GM12873 (cell line): ENCODE results near the gene PDCL3.

ENCODE experiments used
- CTCF ChIP-seq: IDR thresholded peaks from 2 replicates; pipeline ENCODE4 v1.5.1; 2012; ENCODE audit warnings: low read depth, mild to moderate bottlenecking, moderate library complexity, low read length, control low read depth; ENCODE audit not compliant: insufficient read depth; ENCODE audit errors: missing control alignments

The PDCL3 gene

GRCh38 chr2:100556746-100557145 is 6.0 kb upstream of the PDCL3 start:
- no peak for TF ChIP-seq CTCF

DNA sequence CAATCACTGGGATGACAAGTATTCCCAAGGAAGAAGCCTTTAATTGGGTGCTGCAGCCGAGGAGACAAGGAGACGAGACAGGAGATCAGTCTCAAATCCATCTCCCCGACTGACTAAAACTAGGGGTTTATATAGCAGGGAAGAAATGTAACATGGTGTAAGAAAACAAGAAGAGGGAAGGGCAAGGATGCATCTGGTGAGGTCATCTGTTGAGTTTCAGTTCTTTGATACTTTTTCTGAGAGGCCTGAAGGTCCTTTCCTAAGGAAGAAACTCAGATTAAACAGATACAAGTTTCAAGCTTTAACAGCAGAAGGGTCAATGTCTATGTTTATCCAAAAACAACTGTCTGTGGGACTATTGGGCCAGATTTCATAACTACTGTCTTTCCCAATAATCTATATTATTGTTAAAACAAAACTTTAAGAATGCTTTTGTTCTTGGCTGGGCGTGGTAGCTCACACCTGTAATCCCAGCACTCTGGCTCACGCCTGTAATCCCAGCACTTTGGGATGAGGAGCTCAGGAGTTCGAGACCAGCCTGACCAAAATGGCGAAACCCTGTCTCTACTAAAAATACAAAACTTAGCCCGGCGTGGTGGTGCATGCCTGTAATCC is 2.5 kb upstream of the PDCL3 start:
- no peak for TF ChIP-seq CTCF

- no peak for TF ChIP-seq CTCF
These were observed 1.6 kb upstream of the PDCL3 start for GRCh38 chr2:100561191-100561590.

- peak; percentile 10 for TF ChIP-seq CTCF
These were observed 834 bp downstream of the PDCL3 start for GRCh38 chr2:100563407-100564247.

DNA sequence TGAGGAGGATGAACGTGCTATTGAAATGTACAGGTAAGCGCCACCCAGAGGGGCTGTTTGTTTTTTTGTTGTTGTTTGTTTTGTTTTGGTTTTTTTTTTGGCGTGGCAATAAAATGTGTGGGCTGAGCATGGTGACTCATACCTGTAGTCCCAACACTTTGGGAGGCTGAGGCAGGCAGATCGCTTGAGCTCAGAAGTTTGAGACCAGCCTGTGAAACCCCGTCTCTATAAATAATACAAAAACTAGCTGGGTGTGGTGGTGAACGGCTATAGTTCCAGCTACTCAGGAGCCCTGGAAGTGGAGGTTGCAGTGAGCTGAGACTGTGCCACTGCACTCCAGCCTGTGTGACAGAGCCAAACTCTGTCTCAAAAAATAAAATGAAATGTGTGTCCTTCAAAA is 6.2 kb downstream of the PDCL3 start:
- TF ChIP-seq CTCF: no peak

GRCh38 chr2:100571668-100572067 is 8.9 kb downstream of the PDCL3 start:
- no peak for TF ChIP-seq CTCF

GRCh38 chr2:100577777-100578176 is 15.0 kb downstream of the PDCL3 start:
- no peak for TF ChIP-seq CTCF
